Activated CD4-positive, alpha-beta T cell treated with anti-CD3 and anti-CD28 coated beads, Interleukin-2, amount 50 U/mL, for 16 hours (primary cell): Measurements from ENCODE around the gene HNF1B.
"Not testable (repeated sequence)": the region's sequence is repeated elsewhere in the genome, so short reads cannot be mapped to it uniquely, and the experiment has no call there.

Experiments used
- DNase-seq: peaks from one replicate; pipeline ENCODE4 v3.0.0-alpha.2; 2020

Gene HNF1B

DNA sequence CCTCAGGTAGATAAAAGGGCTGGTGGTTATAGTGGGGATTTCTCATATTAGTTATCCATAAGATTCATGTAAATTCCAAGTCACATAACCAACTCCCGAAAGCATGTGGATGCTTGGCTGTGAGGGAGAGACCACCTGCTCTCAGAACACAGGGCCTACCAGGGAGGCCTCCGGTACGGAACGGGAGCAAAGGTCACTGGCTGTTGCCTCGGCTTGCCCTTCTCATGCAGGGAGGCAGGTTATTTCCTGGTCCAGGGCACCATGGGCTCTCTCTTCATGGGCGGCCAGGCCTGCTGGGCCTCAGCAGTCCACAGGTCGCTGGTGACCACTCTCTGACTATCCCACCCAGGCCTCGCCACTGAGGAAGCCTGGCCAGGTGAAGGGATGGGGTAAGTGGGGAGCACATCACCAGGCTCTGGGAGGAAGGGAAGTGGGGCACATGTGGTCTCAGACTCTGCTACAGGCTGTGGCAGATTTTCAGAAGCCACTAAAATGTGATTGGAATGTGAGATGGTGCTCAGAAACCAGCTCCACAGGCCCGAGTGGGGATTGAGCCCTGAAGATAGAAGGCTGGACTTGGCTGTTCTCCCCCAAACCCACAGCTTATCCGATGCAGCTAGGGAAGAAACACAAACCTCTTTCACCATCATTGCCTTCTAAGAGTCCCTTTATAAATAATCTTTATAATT lies 45.4 kb downstream of the HNF1B start:
- no peak for DNase-seq

DNA sequence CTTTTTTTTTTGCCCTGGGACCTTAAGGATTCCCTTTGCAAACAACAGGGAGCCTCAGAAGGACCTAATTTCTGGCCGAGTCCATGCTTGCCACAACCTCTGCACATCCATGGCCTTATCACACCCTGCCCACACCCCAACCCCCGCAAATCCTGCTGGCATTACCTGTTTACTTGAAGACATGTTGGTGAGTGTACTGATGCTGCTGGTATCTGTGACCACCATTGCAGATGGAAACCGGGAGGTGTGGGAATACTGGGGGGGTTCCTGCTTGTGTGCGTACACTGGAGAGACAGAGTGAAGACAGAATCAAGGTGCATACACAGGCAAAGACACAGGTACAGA lies 46.0 kb downstream of the HNF1B start:
- DNase-seq = no peak

DNA sequence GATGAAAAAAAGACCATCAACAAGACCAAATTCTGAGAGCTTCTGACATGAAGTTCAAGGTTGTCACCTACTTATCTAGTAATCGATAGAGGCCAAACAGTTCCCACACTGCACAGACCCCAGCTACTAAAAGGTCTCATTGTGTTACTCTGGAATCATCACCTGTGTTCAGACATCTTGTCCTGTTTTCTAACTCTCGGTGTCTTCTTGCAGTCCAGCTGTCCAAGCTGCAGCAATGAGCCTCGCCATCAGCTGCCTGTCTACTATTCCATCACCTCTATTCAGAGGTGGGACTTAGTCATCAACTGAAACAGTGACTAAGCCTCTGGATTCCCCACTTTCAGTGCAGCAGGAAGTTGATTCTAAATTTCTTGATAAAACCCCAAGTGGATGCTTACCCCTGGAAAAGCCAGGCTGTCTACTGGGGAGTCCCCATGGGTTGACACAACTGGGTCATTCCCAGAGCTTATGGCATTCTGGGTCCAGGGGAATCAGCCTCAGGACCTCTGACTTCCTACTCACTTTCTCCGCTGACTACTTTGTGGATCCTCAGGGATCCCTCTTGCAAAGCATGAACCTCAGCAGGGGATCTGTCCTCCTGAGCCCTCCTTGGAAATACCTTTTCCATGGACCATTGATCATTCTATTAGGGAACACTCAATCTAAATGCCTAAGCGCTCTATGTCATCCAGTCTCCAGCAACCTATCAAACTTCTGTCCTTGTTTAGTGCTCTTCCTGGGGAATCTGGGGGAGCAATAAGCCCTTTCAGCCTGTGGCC lies 46.5 kb downstream of the HNF1B start:
- peak; percentile 49 for DNase-seq

DNA sequence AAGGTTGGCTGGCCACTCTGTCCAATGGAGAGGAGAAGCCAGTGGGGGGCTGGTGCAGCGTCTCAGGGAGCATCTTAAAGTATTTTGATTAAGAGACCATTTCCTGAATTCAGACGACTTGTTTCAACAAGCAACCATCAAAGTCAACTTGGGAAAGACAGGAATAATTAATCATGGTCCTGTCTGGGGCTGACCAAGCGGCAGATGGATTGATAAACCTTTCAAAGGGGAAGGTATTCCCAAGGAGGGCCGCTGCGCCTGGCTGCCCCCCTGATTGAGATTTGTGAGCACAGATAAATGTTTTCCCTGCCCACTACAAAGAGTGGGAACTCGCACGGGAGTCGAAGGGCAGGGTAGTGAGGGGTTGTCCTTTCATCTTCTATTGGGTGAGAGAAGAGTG lies 47.5 kb downstream of the HNF1B start:
- DNase-seq = no peak

DNA sequence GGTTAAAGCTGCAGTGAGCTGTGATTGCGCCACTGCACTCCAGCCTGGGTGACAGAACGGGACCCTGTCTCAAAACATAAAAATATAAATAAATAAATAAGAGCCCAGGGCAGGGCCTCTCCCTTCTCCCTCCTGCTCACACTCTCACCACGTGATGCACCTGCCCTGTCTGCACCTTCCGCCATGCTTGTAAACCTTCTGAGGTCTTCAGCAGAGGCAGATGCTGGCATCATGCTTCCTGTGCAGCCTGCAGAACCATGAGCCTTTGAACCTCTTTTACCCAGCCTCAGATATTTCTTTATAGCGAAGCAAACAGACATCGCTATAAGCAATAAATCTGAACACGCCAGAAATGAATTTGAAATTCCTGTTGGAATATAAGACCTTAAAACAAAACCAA lies 48.5 kb downstream of the HNF1B start:
- DNase-seq = no peak

DNA sequence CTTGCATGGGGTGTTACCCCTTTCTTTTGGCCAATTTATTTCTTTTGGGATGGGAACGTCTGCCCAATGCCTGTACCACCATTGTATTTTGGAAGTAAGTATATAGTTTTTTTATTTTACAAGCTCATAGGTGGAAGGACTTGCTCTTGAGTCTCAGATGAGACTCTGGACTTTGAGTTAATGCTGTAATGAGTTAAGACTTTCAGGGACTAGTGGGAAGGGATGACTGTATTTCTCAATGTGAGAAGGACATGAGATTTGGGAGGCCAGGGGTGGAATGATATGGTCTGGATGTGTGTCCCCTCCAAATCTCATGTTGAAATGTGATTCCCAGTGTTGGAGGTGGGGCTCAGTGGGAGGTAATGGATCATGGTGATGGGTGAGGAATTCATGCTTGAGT lies 49.1 kb downstream of the HNF1B start:
- DNase-seq = no peak

DNA sequence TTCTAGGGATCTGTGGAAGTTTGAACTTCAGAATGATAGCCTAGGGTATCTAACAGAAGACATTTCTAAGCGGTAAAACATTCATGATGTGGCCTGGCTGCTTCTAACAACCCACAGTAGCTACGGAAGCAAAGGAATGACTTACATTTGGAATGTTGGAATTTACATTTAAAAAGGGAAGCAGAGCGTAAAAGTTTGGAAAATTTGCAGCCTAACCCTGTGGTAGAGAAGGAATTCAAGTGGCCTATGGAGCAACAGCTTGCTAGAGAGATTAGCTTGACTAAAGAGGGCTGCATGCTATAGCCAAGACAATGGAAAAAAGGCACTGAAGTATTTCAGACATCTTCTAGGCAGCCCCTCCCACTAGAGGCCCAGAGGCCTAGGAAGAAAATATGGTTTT lies 50.1 kb downstream of the HNF1B start:
- DNase-seq = no peak

DNA sequence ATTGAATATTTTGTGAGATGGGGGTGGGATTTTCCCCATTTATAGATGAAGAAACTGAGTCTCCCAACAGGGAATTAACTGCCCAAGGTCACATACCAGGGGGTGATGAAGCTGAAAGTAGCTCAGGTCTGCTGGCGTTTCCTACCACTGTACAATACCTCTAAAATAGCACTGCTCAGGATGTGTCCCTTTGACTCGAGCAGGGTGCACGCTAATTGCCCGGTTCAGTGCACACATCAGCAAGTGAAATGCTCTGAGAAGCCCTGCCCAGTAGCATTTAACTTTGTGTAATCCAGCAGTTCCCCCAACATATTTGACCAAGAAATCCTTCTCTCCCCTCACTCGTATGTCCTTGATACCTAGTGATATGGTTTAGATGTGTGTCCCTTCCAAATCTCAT lies 51.5 kb downstream of the HNF1B start:
- DNase-seq = no peak

DNA sequence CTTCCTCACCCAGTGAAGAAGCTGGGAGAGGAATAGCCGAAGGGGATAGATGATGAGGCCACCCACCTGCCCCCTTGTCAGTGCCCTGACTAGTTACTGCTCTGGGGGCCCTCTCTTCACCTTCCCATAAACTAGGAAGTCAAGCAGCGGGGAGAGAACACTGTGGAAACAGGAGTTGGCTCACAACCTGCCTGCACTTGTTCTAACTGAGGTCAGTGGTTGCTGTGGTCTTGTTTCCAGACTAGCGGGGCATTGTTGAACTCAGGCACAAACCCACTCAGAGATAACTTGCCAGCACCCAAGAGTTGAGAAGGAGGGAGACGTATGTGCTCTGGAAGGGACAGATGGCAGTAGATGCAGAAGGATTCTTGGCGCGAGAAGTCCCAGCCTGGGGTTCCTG lies 53.1 kb downstream of the HNF1B start:
- DNase-seq = no peak

DNA sequence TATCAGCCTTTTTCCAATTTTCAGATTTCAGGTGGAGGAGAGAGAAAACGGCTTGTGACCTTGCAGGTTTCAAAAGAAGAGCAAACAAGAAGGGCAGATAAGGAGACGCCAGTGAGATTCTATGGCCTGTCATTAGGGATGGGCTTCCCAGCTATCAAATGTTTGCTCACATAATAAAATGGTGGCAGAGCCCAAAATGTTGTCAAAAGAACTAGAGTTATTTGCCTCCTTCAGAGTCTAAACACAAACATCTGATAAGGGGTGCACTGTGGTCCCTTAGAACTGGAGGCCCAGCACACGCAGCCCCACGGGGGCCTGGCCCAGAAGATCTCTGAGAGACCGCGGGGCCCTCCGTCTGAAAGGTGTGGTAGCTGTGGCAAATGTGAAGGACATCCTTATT lies 55.5 kb downstream of the HNF1B start:
- no peak for DNase-seq

DNA sequence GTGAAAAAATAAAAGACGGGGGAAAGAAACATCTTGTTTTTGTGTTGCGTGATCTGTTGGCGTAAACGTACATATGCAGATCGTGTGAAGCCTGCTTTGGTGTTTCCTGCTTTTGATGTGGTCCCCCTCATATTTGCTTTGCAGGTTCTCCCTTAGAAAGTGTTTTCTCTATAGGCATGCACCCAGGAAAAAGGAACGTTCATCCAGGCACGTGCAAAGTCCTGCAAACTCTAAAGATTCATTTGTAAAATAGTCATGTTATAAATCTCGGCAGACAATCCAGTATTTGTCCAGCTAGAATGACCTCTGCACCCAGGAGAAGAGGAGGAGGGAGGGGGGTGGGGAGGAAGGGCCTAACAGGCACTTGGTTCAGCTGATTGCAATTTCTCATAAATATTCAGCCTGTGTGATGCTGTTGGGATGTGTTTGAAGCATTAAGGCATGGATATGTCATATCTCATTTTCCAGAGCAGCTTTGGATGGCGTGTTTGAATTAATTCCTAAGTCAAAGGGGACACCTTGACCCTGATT lies 61.3 kb downstream of the HNF1B start:
- no peak for DNase-seq

DNA sequence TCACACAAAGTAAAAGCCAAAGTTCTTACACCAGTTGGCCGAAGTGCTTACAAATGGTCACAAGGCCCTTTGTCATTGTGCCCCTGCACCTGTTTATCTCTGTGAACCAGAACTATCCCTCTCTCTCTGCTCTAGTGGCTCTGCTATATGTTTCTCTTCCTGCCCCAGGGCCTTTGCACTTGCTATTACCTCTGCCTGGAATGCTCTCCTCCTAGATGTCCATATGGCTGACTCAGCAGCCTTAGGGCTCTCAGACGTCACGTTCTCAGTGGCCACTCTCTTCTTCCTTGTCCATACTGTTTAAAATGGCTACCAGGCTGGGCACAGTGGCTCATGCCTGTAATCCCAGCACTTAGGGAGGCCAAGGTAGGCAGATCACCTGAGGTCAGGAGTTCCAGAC lies 62.9 kb downstream of the HNF1B start:
- DNase-seq = no peak

DNA sequence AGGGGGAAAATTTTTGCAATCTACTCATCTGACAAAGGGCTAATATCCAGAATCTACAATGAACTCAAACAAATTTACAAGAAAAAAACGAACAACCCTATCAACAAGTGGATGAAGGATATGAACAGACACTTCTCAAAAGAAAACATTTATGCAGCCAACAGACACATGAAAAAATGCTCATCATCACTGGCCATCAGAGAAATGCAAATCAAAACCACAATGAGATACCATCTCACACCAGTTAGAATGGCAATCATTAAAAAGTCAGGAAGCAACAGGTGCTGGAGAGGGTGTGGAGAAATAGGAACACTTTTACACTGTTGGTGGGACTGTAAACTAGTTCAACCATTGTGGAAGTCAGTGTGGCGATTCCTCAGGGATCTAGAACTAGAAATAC lies 64.9 kb downstream of the HNF1B start:
- not testable (repeated sequence) for DNase-seq

DNA sequence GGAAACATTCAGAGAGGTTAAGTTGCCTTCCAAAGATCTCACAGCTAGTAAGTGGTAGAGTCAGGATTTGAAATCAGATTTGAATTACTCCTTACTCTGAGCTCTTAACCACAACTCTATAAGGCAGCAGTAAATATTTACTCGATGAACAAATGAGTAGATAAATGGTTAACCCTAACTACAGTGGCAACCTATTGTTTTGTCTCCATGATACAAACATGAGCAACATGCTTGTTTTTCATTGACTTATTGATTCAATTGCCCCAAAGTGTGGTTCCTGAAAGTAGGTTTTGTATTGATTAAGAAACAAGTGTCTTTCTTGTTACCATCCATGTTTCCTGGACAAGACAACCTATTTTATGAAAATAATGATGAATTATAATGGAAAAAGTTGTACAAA lies 66.8 kb downstream of the HNF1B start:
- no peak for DNase-seq

DNA sequence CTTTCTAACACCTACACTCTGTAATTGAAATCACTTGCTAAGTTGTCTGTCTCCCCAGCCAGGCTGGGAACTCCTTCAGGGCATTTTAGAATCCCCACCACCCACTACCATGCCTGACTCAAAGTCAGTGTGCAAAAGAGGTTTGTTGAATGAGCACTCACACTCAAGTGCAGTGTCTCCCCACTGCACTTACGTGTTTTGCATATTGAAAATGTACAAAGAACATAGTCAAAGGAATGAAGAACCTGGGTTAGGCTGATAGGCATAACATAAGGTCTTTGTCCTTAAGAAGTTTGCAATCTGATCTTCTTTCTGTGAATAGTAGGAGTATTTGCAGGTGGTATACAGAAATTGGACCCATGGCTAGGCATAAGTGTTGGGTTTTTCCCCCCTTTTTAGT lies 67.8 kb downstream of the HNF1B start:
- no peak for DNase-seq

DNA sequence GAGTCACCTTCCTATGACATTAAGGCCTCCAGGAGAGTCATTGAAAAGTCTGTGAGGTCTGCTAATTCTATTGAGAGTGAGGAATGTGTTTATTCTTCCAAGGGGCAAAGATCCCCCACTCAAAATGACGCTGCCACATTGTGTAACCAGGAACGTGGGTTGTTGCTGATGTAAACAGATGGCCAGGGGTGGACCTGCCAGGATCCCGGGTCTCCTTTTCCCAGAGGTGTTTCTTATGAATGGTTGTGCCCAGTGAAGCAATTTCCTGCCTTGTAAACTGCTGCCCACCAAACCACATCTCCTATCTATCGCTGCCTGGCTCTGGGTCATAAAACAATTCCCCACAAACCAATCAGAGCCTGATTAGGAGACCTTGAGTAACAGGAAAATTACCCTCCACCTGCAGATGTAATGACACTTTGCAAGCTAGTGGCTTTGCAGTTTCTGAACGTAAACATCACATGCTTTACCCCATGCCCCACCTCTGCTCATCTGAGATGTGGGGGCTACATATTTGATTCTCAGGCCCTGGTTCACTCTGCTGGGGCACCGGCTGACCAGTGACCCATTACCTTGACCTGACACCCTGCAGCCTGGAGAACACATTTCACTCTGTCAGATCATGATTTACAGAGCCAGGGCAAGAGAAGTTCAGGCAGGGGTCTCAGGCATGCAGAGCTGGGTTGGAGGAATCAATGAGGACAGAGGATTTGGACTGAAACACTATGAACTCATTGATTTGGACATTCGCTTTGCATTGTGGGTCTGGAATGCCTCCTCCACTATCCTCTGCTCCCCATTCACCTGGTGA lies 68.5 kb downstream of the HNF1B start:
- DNase-seq = no peak

DNA sequence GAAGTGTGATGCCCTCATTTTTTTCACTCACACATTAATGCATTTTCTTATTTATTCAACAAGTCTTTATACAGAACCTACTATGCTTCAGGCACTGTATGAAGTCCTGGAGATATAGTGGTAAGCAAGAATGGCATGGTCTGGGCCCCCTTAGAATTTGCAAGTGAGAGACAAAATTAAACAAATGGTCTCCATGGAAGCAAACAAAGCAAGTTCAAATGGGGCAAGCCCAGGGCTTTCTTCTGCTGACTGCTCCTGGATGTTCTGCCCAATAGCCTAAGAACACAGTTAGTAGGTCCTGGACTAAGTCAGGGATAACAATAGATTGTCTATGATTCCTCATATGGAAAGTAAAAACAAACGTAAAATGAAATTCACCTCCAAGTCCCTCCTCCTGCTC lies 70.3 kb downstream of the HNF1B start:
- DNase-seq = no peak

DNA sequence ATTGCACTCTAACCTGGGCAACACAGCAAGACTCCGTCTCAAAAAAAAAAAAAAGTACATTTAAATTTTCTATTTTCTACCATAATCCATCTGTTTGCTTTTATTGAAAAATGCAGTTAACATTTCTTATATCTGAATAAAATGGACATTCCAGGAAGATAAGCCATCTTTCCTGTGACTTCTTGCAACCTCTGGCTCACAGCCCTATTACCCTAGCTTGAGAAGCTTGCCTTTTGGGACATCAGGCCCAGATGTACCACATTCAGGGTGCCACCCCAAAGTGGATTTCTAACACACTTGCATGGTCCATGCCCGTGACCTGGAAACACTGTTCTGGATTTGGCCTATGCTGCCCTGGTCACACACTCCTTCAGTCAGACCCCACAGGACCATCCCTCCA lies 71.5 kb downstream of the HNF1B start:
- DNase-seq = no peak

DNA sequence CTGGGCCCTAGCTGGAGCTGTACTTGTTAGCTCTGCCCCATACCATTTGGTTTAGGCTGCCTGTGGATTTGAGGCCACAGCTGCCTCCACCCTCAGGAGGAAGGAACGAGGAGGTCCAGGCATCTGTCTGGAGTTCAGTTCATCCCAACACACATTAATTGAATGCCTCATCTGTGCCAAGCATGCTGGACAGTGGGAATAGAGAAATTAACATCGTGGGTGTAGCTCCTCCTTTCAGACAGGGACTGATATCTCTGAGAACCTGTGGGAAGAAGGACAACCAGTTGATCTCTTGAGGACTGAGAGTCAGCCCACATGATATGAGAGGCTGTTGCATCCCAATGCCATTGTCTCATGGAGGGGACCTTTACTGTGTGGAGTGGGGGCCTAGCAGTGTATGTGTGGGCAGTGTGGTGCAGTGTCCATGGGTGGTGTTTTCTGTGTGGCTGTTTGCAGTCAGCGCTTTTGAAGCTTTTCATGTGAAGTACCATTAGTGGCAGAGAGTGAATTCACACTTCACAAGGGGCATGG lies 72.2 kb downstream of the HNF1B start:
- no peak for DNase-seq

DNA sequence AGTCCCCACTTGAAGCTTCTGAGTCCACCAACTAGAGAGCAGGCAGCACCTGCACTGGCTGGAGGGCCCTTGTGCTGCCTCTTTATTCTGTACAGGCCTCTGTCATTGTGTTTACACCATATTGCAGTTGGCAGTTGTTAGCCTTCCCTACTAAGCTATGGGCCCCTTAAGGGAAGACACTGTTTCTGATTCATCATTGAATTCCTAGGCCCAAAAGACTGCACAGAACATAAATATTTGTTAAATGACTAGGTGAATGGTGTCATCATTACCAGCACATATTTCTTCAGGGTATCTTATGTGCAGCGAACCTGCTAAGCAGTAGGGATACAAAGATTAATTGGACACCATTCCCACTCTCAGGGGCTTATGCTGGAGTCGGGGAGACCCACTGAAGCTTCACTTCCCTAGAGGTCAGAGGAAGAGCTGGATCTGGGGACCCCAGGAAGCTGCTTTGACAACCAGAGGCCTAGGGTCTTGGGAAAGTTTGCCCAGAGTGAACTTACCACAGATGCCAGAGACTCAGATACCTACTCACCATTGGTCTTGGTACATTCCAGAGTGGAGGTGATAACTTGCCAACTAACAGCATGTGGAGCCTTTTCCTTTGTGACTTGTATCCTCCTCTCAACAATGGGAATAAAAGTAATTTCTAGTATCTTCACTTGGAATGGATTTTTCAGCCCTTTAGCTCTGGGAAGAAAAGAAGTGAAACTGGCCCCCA lies 72.9 kb downstream of the HNF1B start:
- no peak for DNase-seq

DNA sequence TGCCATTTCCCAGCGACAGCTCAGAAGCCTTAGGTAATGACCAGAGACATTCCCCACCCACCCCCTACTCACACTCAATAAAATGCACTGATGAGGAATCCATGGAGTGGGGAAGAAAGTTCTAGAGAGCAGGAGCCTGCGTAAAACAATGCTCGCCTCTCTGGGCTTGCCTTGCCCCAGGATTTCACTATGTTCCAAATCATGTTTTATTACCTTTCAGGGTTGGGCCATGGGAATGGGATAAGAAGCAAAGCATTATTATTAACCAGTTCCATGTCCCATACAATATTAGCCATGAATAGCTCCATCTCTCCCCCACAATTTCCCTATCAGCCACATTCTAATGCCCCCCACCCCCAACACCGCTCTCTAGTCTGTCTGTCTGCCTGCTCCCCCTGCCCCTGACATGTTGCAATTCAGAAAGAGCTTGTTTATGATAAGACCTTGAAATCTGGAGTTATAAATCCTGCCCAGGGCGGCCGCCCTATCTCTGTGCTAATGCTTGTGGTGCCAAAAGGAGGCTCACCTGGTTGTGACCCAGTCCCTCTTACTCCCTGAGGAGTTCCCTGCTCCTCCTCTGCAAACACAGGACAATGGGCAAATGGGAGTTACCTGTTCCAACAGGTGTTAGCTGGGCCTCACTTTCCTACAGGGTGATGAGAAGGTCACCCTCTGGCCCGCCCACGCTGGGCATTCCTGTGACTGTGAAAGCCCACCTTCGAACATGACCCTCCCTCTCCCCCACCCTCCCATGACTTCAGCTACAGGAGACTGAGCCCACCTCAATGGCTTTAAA lies 73.6 kb downstream of the HNF1B start:
- DNase-seq = no peak

DNA sequence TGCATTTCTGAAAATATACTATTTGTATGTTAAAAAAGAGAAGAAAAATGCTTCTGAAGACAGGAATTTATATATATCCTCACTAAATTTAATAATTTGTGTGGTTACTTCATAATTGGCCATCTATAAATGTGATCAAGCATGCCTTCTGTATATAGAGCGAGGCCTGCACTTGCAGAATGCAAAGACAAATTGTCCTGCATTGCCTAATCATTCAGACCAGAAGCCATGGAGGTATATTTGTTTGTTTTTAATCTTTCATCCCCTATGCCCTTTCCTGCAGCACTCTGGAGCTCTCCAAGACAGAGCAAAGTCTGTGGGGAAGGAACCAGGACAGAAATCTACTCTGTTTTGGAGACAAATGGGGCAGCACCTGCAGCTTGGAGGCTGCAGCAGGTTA lies 77.8 kb downstream of the HNF1B start:
- no peak for DNase-seq
